Lower lobe of right lung (tissue), 2 donors: Measurements from ENCODE around the gene GGT7. TPM values are rescaled to one million over a fixed set of nuclear protein-coding genes. Genes with fewer than 3 reads are reported as not detected.

Experiments
- ATAC-seq, 2 donors: fragments of 200-7000 bp; cut with Tn5 transposase; one replicate each; pipeline ENCODE4 v1.9.1; 2020 to 2022; ENCODE audit warnings: mild to moderate bottlenecking in 2 of 2, moderate library complexity in 2 of 2
- DNase-seq: peaks from one replicate; pipeline ENCODE4 v3.0.0-alpha.2; 2020
- H3K27ac ChIP-seq: fragments of 200-600 bp; one replicate; pipeline ENCODE4 v1.8.0; 2022
- H3K27me3 ChIP-seq: fragments of 200-600 bp; one replicate; pipeline ENCODE4 v1.8.0; 2022; ENCODE audit warnings: low read depth
- H3K36me3 ChIP-seq: fragments of 200-600 bp; one replicate; pipeline ENCODE4 v1.8.0; 2022; ENCODE audit warnings: mild to moderate bottlenecking
- H3K4me1 ChIP-seq: fragments of 200-600 bp; one replicate; pipeline ENCODE4 v1.8.0; 2022
- H3K4me3 ChIP-seq: fragments of 200-600 bp; one replicate; pipeline ENCODE4 v1.8.0; 2022; ENCODE audit warnings: mild to moderate bottlenecking
- H3K9me3 ChIP-seq: fragments of 200-600 bp; one replicate; pipeline ENCODE4 v1.8.0; 2022
- CTCF ChIP-seq: fragments of 200-600 bp; IDR thresholded peaks from one replicate; pipeline ENCODE4 v1.8.0; 2022; ENCODE audit warnings: antibody characterized with exemption, mild to moderate bottlenecking
- intact Hi-C: fragments of 100-400 bp; cut with DNase I; formaldehyde crosslinking; loops from one replicate; pipeline ENCODE4 v1.11.0; 2022
- total RNA-seq: library from RNA; stranded (reverse); fragmentation: NEBNext Ultra II Directional; extraction: Animal tissue kit (Norgen Biotek cat#: 25700); gene quantifications from one replicate; pipeline ENCODE4 v1.2.1, GENCODE V29; 2021
- donor health status: DM: no; HTN: yes; CAD: no; lungs with severe emphysema.

The GGT7 gene
- total RNA-seq, 1 donor from 2014 or later, result 24.0 TPM

GRCh38 chr20:34852298-34852697 lies 20.4 kb downstream of the GGT7 start:
- intact Hi-C loops, result no loop called here
- Histone ChIP-seq H3K4me3 (no peak overlapping the region), H3K9me3 (no peaks in the 10 kb centered on the region), H3K36me3 (peaks cover 71% of the 10 kb centered on the region), H3K27me3 (no peaks in the 10 kb centered on the region), H3K27ac (no peak overlapping the region), H3K4me1 (no peaks in the 10 kb centered on the region)
- TF ChIP-seq CTCF, result no peak
- no peak for DNase-seq
- no peak for ATAC-seq

GRCh38 chr20:34850969-34851368 lies 21.7 kb downstream of the GGT7 start:
- ATAC-seq (peak in 1 of 2 donors; percentile 15), DNase-seq (no peak)
- Histone ChIP-seq H3K4me3 (no peak overlapping the region), H3K27me3 (no peaks in the 10 kb centered on the region), H3K36me3 (peaks cover 73% of the 10 kb centered on the region), H3K4me1 (no peaks in the 10 kb centered on the region), H3K9me3 (no peaks in the 10 kb centered on the region), H3K27ac (no peak overlapping the region)
- no peak for TF ChIP-seq CTCF
- intact Hi-C loops, result no loop called here

- Histone ChIP-seq H3K27ac (no peak overlapping the region), H3K4me3 (no peak overlapping the region), H3K9me3 (no peaks in the 10 kb centered on the region), H3K4me1 (no peaks in the 10 kb centered on the region), H3K27me3 (no peaks in the 10 kb centered on the region), H3K36me3 (peaks cover 68% of the 10 kb centered on the region)
- intact Hi-C loops, result no loop called here
- TF ChIP-seq CTCF, result no peak
- DNase-seq, result no peak
- ATAC-seq, result no peak
These were observed 22.9 kb downstream of the GGT7 start for GRCh38 chr20:34849778-34850177.

GRCh38 chr20:34848597-34848996 lies 24.1 kb downstream of the GGT7 start:
- Histone ChIP-seq H3K36me3 (peaks cover 56% of the 10 kb centered on the region), H3K27ac (no peak overlapping the region), H3K27me3 (no peaks in the 10 kb centered on the region), H3K4me1 (no peaks in the 10 kb centered on the region), H3K9me3 (no peaks in the 10 kb centered on the region), H3K4me3 (no peak overlapping the region)
- ATAC-seq, result no peak
- intact Hi-C loops, result no loop called here
- no peak for DNase-seq
- no peak for TF ChIP-seq CTCF

GRCh38 chr20:34843421-34843820 lies 29.2 kb downstream of the GGT7 start:
- no peak for TF ChIP-seq CTCF
- ATAC-seq, result no peak
- no peaks in the 10 kb centered on the region for H3K4me1 ChIP-seq
- H3K36me3 ChIP-seq, result peaks cover 20% of the 10 kb centered on the region
- DNase-seq, result no peak
- H3K27me3 ChIP-seq, result no peaks in the 10 kb centered on the region
- H3K27ac ChIP-seq, result no peak overlapping the region
- no peak overlapping the region for H3K4me3 ChIP-seq
- intact Hi-C loops, result no loop called here
- H3K9me3 ChIP-seq, result no peaks in the 10 kb centered on the region

GRCh38 chr20:34842143-34842542 lies 30.5 kb downstream of the GGT7 start:
- no peak overlapping the region for H3K27ac ChIP-seq
- DNase-seq (no peak), ATAC-seq (no peak)
- H3K9me3 ChIP-seq, result no peaks in the 10 kb centered on the region
- H3K4me1 ChIP-seq, result no peaks in the 10 kb centered on the region
- intact Hi-C loops, result no loop called here
- H3K36me3 ChIP-seq, result peaks cover 7% of the 10 kb centered on the region
- no peak for TF ChIP-seq CTCF
- no peak overlapping the region for H3K4me3 ChIP-seq
- no peaks in the 10 kb centered on the region for H3K27me3 ChIP-seq
